Measurements from ENCODE around the gene PICK1.

- TF ChIP-seq, protein P1, sequence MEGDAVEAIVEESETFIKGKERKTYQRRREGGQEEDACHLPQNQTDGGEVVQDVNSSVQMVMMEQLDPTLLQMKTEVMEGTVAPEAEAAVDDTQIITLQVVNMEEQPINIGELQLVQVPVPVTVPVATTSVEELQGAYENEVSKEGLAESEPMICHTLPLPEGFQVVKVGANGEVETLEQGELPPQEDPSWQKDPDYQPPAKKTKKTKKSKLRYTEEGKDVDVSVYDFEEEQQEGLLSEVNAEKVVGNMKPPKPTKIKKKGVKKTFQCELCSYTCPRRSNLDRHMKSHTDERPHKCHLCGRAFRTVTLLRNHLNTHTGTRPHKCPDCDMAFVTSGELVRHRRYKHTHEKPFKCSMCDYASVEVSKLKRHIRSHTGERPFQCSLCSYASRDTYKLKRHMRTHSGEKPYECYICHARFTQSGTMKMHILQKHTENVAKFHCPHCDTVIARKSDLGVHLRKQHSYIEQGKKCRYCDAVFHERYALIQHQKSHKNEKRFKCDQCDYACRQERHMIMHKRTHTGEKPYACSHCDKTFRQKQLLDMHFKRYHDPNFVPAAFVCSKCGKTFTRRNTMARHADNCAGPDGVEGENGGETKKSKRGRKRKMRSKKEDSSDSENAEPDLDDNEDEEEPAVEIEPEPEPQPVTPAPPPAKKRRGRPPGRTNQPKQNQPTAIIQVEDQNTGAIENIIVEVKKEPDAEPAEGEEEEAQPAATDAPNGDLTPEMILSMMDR (IDR thresholded peaks at IDR 0.05) = no peak
- TF ChIP-seq POLR2AphosphoS5 (IDR thresholded peaks at IDR 0.05) (no peak), POLR2A (IDR thresholded peaks at IDR 0.05) (no peak)
These were observed 67.2 kb downstream of the PICK1 start for GRCh38 chr22:38124236-38124974.
